ENCODE measurements around the gene GRID1.
"Not testable (repeated sequence)": the region's sequence is repeated elsewhere in the genome, so short reads cannot be mapped to it uniquely, and the experiment has no call there.

GRID1 gene

DNA sequence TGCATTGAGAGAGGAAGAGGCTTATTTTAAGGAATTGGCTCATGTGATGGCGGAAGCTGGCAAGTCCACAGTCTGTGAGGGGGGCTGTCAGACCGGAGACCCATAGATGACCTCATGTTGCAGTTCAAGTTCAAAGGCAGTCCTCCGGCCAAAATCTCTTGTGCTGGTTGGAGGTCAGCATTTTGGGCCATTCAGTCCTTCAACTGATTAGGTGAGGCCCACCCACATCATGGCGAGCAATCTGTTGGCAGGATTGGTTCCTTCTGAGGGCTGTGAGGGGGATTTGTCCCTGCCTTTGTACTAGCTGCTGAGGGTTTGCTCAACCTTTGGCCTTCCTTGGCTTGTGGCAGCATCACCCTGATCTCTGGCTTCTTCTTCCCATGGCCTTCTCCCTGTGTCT lies 290.1 kb downstream of the GRID1 start:
- not testable (repeated sequence) for DNase-seq

GRCh38 chr10:86075512-86075911 lies 291.1 kb downstream of the GRID1 start:
- DNase-seq: no peak

DNA sequence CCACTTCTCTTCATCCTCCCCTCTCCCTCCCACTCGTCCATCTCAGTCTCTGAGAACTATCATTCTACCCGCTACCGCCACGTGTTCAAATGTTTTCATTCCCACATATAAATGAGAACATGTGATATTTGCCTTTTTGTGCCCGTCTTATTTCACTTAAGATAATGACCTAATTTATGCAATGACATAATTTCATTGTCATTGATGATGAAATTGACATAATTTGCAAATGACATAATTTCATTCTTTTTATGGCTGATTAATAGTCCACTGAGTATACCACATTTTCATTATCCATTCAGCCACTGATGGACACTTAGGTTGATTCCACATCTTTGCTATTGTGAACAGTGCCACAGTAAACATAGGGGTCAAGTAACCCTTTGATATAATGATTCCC lies 292.3 kb downstream of the GRID1 start:
- DNase-seq: no peak

- no peak for DNase-seq
These were observed 293.2 kb downstream of the GRID1 start for GRCh38 chr10:86073199-86073977.

DNA sequence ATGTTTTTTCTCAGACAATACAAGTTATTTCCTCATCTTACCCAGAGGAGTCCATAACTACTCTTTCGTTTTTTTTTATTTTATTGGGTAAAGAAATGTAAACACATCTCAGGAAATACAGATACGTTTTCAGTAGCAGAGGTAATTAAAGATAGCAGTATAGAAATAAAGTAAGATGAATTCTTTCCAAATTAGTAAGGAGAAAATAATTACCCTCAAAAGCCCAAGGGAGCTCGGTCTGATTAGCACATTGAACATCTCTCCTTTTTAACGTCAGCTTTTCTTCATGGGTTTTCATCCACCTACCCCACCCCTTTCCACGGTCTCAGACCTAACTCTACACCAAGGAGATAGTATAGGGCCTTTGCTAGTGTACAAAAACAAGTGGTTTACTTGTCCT lies 294.2 kb downstream of the GRID1 start:
- DNase-seq: no peak

- no peak for DNase-seq
These were observed 294.8 kb downstream of the GRID1 start for GRCh38 chr10:86071758-86072157.

GRCh38 chr10:86071145-86071544 lies 295.4 kb downstream of the GRID1 start:
- DNase-seq: no peak

DNA sequence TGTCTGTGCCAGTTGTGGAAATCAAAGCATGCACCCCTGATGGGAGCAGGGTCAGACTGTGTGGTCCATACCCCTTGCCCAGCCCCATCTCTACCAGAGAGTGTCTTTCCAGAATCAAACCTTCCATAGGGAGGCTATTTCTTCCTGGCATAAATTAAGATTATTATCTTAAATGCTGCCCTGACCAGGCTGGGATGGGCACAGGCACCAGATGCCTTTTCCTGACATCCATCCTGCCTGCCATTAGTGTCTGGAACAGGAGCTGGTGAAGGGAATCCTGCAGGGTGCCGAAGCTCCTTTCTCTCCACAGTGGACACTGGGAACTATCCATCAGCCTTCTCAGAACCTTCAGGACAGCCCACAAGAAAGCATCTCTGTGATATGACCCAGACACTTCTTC lies 296.3 kb downstream of the GRID1 start:
- no peak for DNase-seq

- DNase-seq: no peak
These were observed 298.2 kb downstream of the GRID1 start for GRCh38 chr10:86068231-86069054.

- DNase-seq: no peak
These were observed 299.1 kb downstream of the GRID1 start for GRCh38 chr10:86067436-86068050.

DNA sequence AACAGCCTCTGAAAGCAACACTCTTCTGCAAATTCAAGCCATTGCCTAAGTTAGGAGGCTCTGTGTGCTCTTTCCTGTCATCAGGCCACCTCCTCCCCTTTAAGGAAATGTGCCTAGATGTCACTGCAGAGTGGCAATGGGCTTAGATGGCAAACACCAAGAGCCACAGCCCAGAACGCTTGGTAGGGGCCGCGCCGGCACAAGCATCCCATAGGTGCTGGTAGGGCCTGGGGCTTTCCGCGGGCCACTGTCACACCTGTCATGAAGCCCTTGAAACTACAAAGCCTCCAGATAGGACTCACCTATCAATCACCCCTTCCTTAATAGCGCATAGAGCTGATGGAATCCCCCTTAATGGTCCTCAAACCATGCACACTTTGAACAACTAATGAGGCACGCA lies 299.9 kb downstream of the GRID1 start:
- no peak for DNase-seq

GRCh38 chr10:86065711-86066251 lies 300.8 kb downstream of the GRID1 start:
- no peak for DNase-seq

GRCh38 chr10:86064931-86065662 lies 301.5 kb downstream of the GRID1 start:
- no peak for DNase-seq

GRCh38 chr10:86064219-86064618 lies 302.4 kb downstream of the GRID1 start:
- DNase-seq: no peak

DNA sequence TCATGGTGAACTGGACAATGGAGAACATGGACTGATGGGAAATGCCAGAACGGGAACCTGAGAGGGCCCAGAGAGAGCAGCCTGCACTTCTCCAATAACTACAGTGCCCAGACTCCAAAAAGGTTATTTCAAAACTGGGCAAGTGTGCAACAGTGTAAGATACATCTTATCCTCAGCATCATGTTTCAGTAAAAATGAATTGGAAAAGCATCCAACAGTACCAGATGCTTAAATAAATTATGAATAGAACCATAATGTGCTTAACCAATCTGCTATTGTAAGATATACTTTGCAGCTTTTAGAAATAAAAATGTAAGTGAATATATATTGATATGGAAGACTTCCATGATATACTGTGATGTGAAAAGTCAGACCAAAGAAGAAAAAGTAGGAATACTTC lies 303.3 kb downstream of the GRID1 start:
- DNase-seq: no peak

DNA sequence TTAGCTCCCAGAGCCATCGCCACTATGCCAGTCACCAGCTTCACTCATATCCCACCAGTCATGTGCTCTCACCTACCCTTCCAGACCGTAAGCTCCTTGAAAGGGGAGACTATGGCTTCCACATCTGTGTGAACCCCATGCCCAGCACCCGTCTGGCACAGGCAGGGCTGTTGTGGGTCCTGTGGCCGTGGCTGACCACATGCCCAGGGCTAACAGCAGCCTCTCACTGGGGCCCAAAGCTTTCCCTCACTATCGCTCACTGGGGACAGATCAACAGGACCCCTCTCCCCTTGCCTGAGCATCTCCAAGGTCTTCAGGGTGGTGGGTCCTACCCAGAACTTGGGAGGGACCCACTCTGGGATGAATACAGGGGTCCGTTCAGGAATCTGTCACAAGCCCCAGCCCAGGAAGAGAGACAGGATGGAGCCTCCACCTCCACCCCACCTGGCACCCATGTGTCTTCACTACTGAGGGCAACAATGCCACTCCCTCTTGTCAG lies 303.9 kb downstream of the GRID1 start:
- no peak for DNase-seq

- no peak for DNase-seq
These were observed 304.4 kb downstream of the GRID1 start for GRCh38 chr10:86062198-86062550.

DNA sequence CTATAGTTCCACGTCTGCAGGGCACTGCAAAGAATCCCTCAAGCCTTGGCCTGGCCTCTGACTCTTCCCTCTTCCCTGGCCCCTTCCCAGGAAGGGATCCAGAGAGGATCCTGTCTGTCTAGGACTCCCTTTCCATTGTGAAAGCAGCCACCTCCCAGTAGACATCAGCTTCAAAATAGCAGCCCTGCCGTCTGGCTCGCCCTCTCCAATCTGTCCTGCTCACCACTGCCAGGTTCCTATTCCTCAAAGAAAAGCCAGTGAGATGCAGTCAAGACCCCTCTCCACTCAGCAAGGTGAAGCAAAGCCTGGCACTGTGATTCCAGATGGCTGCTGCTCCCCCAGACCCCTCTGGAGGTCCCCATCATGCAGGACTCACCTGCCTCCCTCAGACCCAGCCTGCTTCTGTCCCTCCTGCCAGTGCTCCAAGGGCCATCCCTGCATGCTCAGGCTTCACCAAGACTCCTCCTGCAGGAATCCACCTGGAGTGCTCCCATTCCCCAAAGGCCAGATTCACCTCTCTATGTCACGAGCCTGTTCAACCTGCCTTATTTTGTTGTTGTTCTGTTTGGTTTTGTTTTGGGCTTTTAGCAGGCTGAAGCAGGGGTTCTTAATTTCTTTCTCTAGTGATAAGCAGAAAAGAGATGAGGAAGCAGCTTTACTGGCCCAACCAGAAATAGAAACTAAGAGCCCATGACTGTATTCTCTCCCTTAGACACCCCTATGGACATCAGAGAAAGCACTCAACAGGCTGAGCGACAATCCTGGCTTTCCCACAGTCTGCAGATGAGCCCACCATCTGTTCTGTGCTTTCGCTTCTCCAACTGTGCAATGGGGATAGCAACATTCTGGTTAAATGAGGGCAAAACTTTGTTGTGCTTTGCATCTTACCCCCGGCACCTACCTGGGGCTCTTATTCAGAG lies 305.1 kb downstream of the GRID1 start:
- DNase-seq: no peak

DNA sequence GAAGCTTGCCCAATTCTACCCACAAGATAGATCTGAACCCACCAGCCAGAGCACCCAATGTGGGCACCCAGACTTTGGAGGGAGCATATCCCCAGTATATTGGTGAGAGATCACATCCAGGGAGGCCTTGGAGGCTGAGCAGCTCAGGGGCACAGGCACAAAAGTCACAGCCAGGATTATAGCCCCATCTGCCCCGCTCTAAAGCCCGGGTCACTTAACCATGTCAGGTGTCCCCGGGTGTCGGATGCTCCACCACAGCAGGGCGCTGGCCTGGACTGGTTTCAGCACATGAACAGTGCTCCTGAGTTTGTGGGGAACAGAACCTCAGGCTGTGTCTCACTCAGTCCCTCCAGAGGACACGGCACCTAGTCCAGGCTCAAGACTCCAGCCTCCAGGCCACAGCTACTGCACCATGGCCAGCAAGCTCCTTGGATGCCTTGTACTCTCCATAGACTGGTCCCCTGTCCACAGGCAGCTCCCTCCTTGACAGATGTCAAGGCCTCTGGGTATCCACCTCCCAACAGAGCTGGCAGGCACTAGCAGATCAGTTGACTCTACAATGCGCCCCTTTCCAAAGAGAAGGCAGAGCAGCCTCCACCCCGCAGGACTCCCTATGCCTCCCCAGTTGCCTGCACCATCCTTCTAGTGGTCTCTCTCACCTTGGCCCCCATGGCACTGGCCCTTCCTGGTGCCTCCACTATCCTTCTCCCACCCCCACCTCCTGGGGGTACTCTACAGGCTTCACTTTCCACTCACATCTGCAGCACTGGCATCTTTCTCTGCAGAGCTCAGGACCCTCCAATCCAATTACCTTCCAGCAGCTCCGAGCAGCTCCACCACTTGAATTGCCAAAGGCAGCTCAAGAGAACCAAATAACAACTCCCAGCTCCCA lies 306.0 kb downstream of the GRID1 start:
- no peak for DNase-seq

GRCh38 chr10:86059892-86060291 lies 306.7 kb downstream of the GRID1 start:
- DNase-seq: no peak
